Liver (tissue), 9 donors: ENCODE measurements around the gene BEAN1. TPM values are rescaled to one million over a fixed set of nuclear protein-coding genes. Genes with fewer than 3 reads are reported as not detected.

Source experiments
- DNase-seq: peaks from one replicate; pipeline ENCODE4 v3.0.0-alpha.2; 2017; ENCODE audit warnings: low spot score
- H3K27ac ChIP-seq, 2 donors: one replicate each; pipeline ENCODE4 v1.7.0; 2013; ENCODE audit warnings: inconsistent platforms in 2 of 2, low read length in 2 of 2, control low read depth in 1 of 2, low read depth in 1 of 2, mild to moderate bottlenecking in 1 of 2
- H3K27me3 ChIP-seq, 4 donors: one replicate each; pipeline versions ENCODE4 v1.6.1 to v1.7.0; 2013; ENCODE audit warnings: low read length in 3 of 4, inconsistent platforms in 1 of 4, mild to moderate bottlenecking in 1 of 4, moderate library complexity in 1 of 4; ENCODE audit not compliant: control insufficient read depth in 4 of 4, insufficient read depth in 4 of 4
- H3K36me3 ChIP-seq, 4 donors: one replicate each; pipeline versions ENCODE4 v1.6.1 to v1.7.0; 2013; ENCODE audit warnings: low read length in 3 of 4, mild to moderate bottlenecking in 3 of 4, low read depth in 1 of 4, moderate library complexity in 1 of 4; ENCODE audit not compliant: control insufficient read depth in 4 of 4, insufficient read depth in 3 of 4
- H3K4me1 ChIP-seq, 4 donors: one replicate each; pipeline versions ENCODE4 v1.6.1 to v1.7.0; 2013; ENCODE audit warnings: low read length in 3 of 4, mild to moderate bottlenecking in 3 of 4, moderate library complexity in 1 of 4; ENCODE audit not compliant: control insufficient read depth in 4 of 4, insufficient read depth in 4 of 4
- H3K4me3 ChIP-seq, 3 donors: one replicate each; pipeline versions ENCODE4 v1.6.1 to v1.7.0; 2013; ENCODE audit warnings: low read length in 3 of 3, control low read depth in 1 of 3, low read depth in 1 of 3, mild to moderate bottlenecking in 1 of 3
- H3K9ac ChIP-seq, 2 donors: one replicate each; pipeline ENCODE4 v1.7.0; 2013; ENCODE audit warnings: low read length in 2 of 2, mild to moderate bottlenecking in 2 of 2, moderate library complexity in 2 of 2, control low read depth in 1 of 2, low read depth in 1 of 2
- H3K9me3 ChIP-seq, 4 donors: one replicate each; pipeline versions ENCODE4 v1.6.1 to v1.7.0; 2013; ENCODE audit warnings: low read length in 3 of 4; ENCODE audit not compliant: control insufficient read depth in 4 of 4
- ATF3 ChIP-seq: IDR thresholded peaks from 2 replicates; pipeline ENCODE4 v1.6.1; 2016; ENCODE audit warnings: antibody characterized with exemption
- CTCF ChIP-seq: fragments of 150-350 bp; IDR thresholded peaks from 2 replicates; pipeline ENCODE4 v1.5.1; 2017; ENCODE audit warnings: improper control_type of control experiment, low read depth, low read length; ENCODE audit not compliant: missing input control
- EGR1 ChIP-seq, 2 donors: IDR thresholded peaks; 2 replicates each; pipeline ENCODE4 v1.6.1; 2016 to 2018; ENCODE audit warnings: antibody characterized with exemption in 2 of 2, low read depth in 2 of 2
- FOXA1 ChIP-seq: IDR thresholded peaks from 2 replicates; pipeline ENCODE4 v1.6.1; 2016; ENCODE audit warnings: antibody characterized with exemption
- FOXA2 ChIP-seq: IDR thresholded peaks from 2 replicates; pipeline ENCODE4 v1.6.1; 2016; ENCODE audit warnings: antibody characterized with exemption
- GABPA ChIP-seq, 2 donors: IDR thresholded peaks in 1 of 2; conservative IDR thresholded peaks in 1 of 2; 2 replicates each; pipeline ENCODE4 v1.6.1; 2016; ENCODE audit warnings: antibody characterized with exemption in 2 of 2, mild to moderate bottlenecking in 1 of 2, moderate library complexity in 1 of 2
- HNF4A ChIP-seq, 2 donors: conservative IDR thresholded peaks; 2 replicates each; pipeline ENCODE4 v1.6.1; 2016; ENCODE audit warnings: antibody characterized with exemption in 2 of 2, mild to moderate bottlenecking in 2 of 2
- HNF4G ChIP-seq: IDR thresholded peaks from 2 replicates; pipeline ENCODE4 v1.6.1; 2016; ENCODE audit warnings: antibody characterized with exemption
- JUND ChIP-seq, 2 donors: IDR thresholded peaks; 2 replicates each; pipeline ENCODE4 v1.6.1; 2016; ENCODE audit warnings: antibody characterized with exemption in 2 of 2
- MAX ChIP-seq: IDR thresholded peaks from 2 replicates; pipeline ENCODE4 v1.6.1; 2016; ENCODE audit warnings: antibody characterized with exemption
- NR2F2 ChIP-seq: IDR thresholded peaks from 2 replicates; pipeline ENCODE4 v1.6.1; 2016; ENCODE audit warnings: antibody characterized with exemption
- RAD21 ChIP-seq, 2 donors: IDR thresholded peaks; 2 replicates each; pipeline ENCODE4 v1.6.1; 2016; ENCODE audit warnings: antibody characterized with exemption in 2 of 2, mild to moderate bottlenecking in 2 of 2
- REST ChIP-seq: IDR thresholded peaks from 2 replicates; pipeline ENCODE4 v1.6.1; 2016; ENCODE audit warnings: antibody characterized with exemption, mild to moderate bottlenecking
- RXRA ChIP-seq, 2 donors: IDR thresholded peaks; 2 replicates each; pipeline ENCODE4 v1.6.1; 2017 to 2018; ENCODE audit warnings: antibody characterized with exemption in 2 of 2, mild to moderate bottlenecking in 1 of 2
- SP1 ChIP-seq: IDR thresholded peaks from 2 replicates; pipeline ENCODE4 v1.6.1; 2018; ENCODE audit warnings: antibody characterized with exemption, mild to moderate bottlenecking
- TAF1 ChIP-seq: conservative IDR thresholded peaks from 2 replicates; pipeline ENCODE4 v1.6.1; 2016; ENCODE audit warnings: antibody characterized with exemption, mild to moderate bottlenecking
- YY1 ChIP-seq: IDR thresholded peaks from 2 replicates; pipeline ENCODE4 v1.6.1; 2016; ENCODE audit warnings: antibody characterized with exemption, mild to moderate bottlenecking
- ZBTB33 ChIP-seq: IDR thresholded peaks from 2 replicates; pipeline ENCODE4 v1.6.1; 2016; ENCODE audit warnings: antibody characterized with exemption
- WGBS: extraction: QIAGEN DNeasy Blood & Tissue Kit; methylation state at CpG from one replicate; pipeline ENCODE4 v1.1.7; 2013; 5-methylcytosine and 5-hydroxymethylcytosine counted together
- polyA plus RNA-seq, 2 donors: library from polyadenylated mRNA; stranded (reverse) in 1 of 2; unstranded in 1 of 2; fragments of 200-250 nt in 1 of 2; fragments of >200 nt in 1 of 2; fragmentation: Nextera tagmentation in 1 of 2; extraction: Ambion mirVana in 1 of 2; gene quantifications; one replicate each; pipeline versions ENCODE4 v1.2.1 to v1.2.3, GENCODE V29; 2013 to 2015
- total RNA-seq, 2 donors: library from RNA; depleted of rRNA; stranded (reverse); fragments of >200 nt; gene quantifications; one replicate each; pipeline ENCODE4 v1.2.3, GENCODE V29; 2014
- donor health status: healthy.
- donor health status: healthy.
- donor health status: healthy.
- donor health status: healthy.
- donor health status: healthy.

Gene BEAN1
- total and polyA plus RNA-seq, 4 donors: 0.22 to 0.99 (median 0.25) TPM; not detected in 1

- no peak for TF ChIP-seq ZBTB33
- TF ChIP-seq HNF4G: no peak
- no peak for TF ChIP-seq JUND (IDR thresholded peaks at IDR 0.05)
- TF ChIP-seq RAD21 (IDR thresholded peaks at IDR 0.05): no peak
- TF ChIP-seq MAX: no peak
- no peak for TF ChIP-seq GABPA (IDR thresholded peaks at IDR 0.05 in 1 of 2, conservative IDR thresholded peaks at IDR 0.05 in 1 of 2)
Measured at GRCh38 chr16:66412182-66412581, 14.9 kb upstream of the BEAN1 start (continued).

GRCh38 chr16:66414891-66415290 lies 12.2 kb upstream of the BEAN1 start:
- peaks cover 0 to 3% (median 2%) of the 10 kb centered on the region in 4 donors for H3K9me3 ChIP-seq
- 57% methylated on average over 1 of the region's 1 CpG for WGBS
- H3K4me1 ChIP-seq: no peaks in the 10 kb centered on the region
- H3K27ac ChIP-seq: no peak overlapping the region
- TF ChIP-seq EGR1 (IDR thresholded peaks at IDR 0.05; ENCODE audit: low read depth in 2 of 2): no peak
- TF ChIP-seq YY1: no peak
- no peak for TF ChIP-seq GABPA (IDR thresholded peaks at IDR 0.05 in 1 of 2, conservative IDR thresholded peaks at IDR 0.05 in 1 of 2)
- TF ChIP-seq CTCF: no peak
- TF ChIP-seq SP1: no peak
- no peak for TF ChIP-seq NR2F2
- no peak for TF ChIP-seq REST
- TF ChIP-seq TAF1: no peak
- no peak for TF ChIP-seq RAD21 (IDR thresholded peaks at IDR 0.05)
- TF ChIP-seq ZBTB33: no peak
- no peak for TF ChIP-seq FOXA2
- no peak for TF ChIP-seq HNF4A (conservative IDR thresholded peaks at IDR 0.05)
- no peak for TF ChIP-seq HNF4G
- TF ChIP-seq ATF3: no peak
- no peak for TF ChIP-seq FOXA1
- TF ChIP-seq MAX: no peak
- no peak for TF ChIP-seq JUND (IDR thresholded peaks at IDR 0.05)
- no peak for TF ChIP-seq RXRA (IDR thresholded peaks at IDR 0.05)
- H3K27me3 ChIP-seq: no peaks in the 10 kb centered on the region
- no peak overlapping the region for H3K9ac ChIP-seq
- no peaks in the 10 kb centered on the region for H3K36me3 ChIP-seq
- no peak for DNase-seq
- no peak overlapping the region for H3K4me3 ChIP-seq
